ENCODE data around the gene FOXF1.

Gene FOXF1

DNA sequence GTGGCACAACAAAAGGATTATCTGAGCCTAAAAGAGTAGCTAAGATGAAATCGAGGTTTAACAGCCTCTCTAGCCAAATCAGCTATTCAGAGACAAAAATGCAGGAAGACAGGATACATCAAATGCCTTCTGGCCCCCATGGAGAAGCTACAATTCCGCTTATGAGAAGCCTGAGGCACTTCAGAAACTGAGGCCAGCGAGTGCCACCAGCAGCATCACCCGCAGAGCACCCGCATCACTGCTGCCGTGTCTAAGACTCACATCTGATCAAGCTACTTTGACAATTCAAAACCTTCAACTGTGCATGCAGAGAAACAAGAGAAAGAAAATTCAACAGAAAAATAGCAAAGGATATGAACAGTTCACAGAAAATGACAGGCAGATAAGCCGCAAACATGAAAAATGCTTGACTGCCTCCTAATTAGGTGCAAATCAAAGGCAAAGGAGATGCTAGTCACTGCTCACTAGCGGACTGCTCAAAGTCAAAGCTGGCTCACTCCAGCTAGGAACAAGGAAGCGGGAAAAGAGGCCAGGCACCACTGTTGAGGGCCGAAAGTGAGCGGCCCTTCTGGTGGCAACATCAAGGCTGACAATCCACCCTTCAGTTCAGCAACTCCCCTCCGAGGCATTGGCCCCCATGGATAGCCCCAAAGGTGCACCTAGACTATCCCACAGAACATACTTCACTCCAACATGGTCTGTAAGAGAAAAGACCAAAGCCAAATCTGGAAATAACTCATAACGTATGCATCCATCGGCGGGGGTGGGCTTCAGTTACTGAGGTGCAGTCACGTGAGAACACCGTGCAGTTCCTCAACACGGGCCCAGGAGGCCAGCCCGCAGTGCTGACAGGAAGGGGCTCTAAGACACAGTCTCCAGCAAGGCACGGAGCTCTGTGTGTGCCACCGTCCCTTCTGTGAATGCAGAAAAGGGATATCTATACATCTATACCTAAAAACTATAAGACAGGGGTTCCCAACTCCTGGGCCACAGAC, 32.7 kb downstream of the FOXF1 start:
- peaks cover 38% of the 10 kb centered on the region for H3K36me3 ChIP-seq (replicated peaks)
- in situ Hi-C loops (cut with HindIII; ENCODE audit: low pct_ligation_motif_present, low sequenced_read_pairs), result no loop called here

DNA sequence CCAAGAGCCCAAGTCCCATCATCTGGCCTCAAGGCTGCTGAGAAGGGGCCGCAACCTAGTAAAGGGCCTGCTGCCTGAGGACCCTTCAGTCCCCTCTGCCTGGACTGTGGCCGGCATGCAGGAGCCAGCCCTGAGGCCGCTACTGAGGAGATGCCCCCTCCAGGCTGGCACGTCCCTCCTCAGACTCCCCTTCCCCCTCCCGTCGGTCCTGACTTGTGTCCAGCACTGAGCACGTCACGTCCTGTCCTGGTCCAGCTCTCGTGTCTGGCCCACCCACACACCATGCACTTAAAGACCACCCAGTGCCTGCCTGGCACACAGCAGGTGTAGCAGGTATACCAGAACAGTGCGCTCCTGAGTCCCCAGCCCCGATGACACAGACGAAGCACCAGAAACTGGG, 35.2 kb downstream of the FOXF1 start:
- no peak overlapping the region for H3K4me3 ChIP-seq (ENCODE audit: low read depth, low read length)
- no peak overlapping the region for H3K27ac ChIP-seq
- TF ChIP-seq, protein P1, sequence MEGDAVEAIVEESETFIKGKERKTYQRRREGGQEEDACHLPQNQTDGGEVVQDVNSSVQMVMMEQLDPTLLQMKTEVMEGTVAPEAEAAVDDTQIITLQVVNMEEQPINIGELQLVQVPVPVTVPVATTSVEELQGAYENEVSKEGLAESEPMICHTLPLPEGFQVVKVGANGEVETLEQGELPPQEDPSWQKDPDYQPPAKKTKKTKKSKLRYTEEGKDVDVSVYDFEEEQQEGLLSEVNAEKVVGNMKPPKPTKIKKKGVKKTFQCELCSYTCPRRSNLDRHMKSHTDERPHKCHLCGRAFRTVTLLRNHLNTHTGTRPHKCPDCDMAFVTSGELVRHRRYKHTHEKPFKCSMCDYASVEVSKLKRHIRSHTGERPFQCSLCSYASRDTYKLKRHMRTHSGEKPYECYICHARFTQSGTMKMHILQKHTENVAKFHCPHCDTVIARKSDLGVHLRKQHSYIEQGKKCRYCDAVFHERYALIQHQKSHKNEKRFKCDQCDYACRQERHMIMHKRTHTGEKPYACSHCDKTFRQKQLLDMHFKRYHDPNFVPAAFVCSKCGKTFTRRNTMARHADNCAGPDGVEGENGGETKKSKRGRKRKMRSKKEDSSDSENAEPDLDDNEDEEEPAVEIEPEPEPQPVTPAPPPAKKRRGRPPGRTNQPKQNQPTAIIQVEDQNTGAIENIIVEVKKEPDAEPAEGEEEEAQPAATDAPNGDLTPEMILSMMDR (IDR thresholded peaks at IDR 0.05; ENCODE audit: low read depth, low read length, missing control alignments), result no peak
- H3K36me3 ChIP-seq (replicated peaks), result peaks cover 21% of the 10 kb centered on the region
- no peak for DNase-seq
- in situ Hi-C loops (cut with HindIII; ENCODE audit: low pct_ligation_motif_present, low sequenced_read_pairs), result no loop called here
- no peaks in the 10 kb centered on the region for H3K27me3 ChIP-seq (replicated peaks)

More for the DNA sequence above, 32.7 kb downstream of the FOXF1 start:
- no peak overlapping the region for H3K27ac ChIP-seq
- no peak overlapping the region for H3K4me3 ChIP-seq (ENCODE audit: low read depth, low read length)
- no peak for DNase-seq
- no peaks in the 10 kb centered on the region for H3K27me3 ChIP-seq (replicated peaks)
- TF ChIP-seq, protein P1 (IDR thresholded peaks at IDR 0.05; ENCODE audit: low read depth, low read length, missing control alignments), result no peak

DNA sequence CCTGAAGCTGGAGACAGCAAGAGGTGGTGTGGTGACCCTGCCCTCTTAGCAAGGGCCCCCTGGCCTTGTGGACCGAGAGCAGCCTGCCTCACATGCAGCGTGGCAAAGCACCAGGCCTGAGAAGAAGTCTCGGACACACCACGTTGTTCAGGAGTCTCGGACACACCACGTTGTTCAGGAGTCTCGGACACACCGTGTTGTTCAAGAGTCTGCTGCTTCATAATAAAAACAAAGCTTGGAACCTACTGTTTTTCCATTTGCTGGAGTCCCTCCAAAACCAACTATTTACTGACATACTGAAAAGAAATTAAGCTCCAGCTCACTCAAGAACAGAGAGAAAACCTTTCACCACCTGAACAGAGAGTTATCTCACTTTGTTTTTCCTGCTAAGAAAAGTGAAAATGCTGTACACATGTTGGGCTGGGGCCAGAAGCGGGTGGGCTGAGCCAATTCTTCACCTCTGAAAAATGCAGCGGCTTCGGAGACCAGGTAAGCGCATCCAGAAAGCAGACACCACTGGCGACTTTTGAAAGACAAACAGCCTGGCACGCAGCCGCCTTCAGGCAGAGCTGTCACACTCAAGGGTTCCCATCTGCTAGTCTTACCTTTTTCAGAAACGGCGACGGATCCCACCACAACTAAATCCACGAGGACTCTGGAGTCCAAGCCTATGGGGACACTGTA, 35.8 kb downstream of the FOXF1 start:
- TF ChIP-seq, protein P1 (IDR thresholded peaks at IDR 0.05; ENCODE audit: low read depth, low read length, missing control alignments), result no peak
- no peaks in the 10 kb centered on the region for H3K27me3 ChIP-seq (replicated peaks)
- no peak for DNase-seq
- H3K36me3 ChIP-seq (replicated peaks), result peaks cover 16% of the 10 kb centered on the region
- no peak overlapping the region for H3K4me3 ChIP-seq (ENCODE audit: low read depth, low read length)
- H3K27ac ChIP-seq, result no peak overlapping the region
- in situ Hi-C loops (cut with HindIII; ENCODE audit: low pct_ligation_motif_present, low sequenced_read_pairs), result no loop called here

DNA sequence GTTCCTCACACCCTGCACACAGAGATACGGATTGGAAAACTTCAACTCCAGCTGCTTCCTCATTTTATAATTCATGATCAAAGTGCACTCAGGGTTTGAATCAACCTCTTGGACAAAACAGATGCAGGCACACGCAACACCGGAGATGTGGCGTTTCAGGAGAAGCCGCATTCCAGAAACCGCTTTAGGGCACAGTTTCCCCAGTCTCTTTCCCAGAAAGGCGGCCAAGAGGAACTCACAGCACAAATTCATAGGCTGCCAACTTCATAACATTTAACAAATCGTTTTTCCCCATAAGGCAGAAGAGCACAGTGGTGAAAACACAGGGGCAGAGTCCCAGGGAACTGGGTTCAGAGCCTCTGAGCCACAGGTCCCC, 36.3 kb downstream of the FOXF1 start:
- Histone ChIP-seq H3K27me3 (replicated peaks) (no peaks in the 10 kb centered on the region), H3K36me3 (replicated peaks) (peaks cover 11% of the 10 kb centered on the region), H3K4me3 (ENCODE audit: low read depth, low read length) (no peak overlapping the region), H3K27ac (no peak overlapping the region)
- TF ChIP-seq, protein P1 (IDR thresholded peaks at IDR 0.05; ENCODE audit: low read depth, low read length, missing control alignments), result no peak
- DNase-seq, result no peak
- in situ Hi-C loops (cut with HindIII; ENCODE audit: low pct_ligation_motif_present, low sequenced_read_pairs), result no loop called here

DNA sequence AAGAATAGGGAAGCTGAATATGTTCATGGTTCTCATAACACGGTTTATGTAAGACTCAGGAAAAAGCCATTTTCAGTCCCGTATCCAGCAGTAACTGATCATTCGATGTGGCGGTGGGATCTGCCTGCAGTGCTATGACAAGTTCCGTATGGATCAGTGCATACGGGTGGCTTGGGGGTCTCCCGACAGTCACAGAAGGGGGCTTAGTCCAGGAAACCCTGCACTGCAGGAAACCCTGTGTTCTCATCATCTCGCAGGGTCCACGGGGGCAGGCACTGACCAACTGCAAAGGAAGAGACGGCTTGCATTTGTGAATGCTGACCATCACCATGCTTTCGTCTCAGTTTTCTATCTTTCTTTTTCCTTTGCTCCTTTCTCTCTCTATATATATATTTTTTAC, 37.0 kb downstream of the FOXF1 start:
- Histone ChIP-seq H3K27me3 (replicated peaks) (no peaks in the 10 kb centered on the region), H3K36me3 (replicated peaks) (peaks cover 6% of the 10 kb centered on the region), H3K27ac (no peak overlapping the region), H3K4me3 (ENCODE audit: low read depth, low read length) (no peak overlapping the region)
- TF ChIP-seq, protein P1 (IDR thresholded peaks at IDR 0.05; ENCODE audit: low read depth, low read length, missing control alignments), result no peak
- DNase-seq, result no peak
- in situ Hi-C loops (cut with HindIII; ENCODE audit: low pct_ligation_motif_present, low sequenced_read_pairs), result no loop called here

Measured in brain microvascular endothelial cell (primary cell).